HepG2 (cell line): ENCODE measurements around the gene TEFM. TPM values are rescaled to one million over a fixed set of nuclear protein-coding genes. Genes with fewer than 3 reads are reported as not detected.

Source experiments
- ATAD3A ChIP-seq: sonication (generic); formaldehyde crosslinking; IDR thresholded peaks from 2 replicates; pipeline ENCODE4 v1.4.0; 2020; ENCODE audit warnings: missing genetic modification reagents
- CHD2 ChIP-seq: IDR thresholded peaks from 2 replicates; pipeline ENCODE4 v1.6.1; 2011; ENCODE audit warnings: low read depth, low read length, improper control_type of control experiment
- FOSL2 ChIP-seq: sonication (generic); formaldehyde crosslinking; IDR thresholded peaks from 2 replicates; pipeline ENCODE4 v1.4.0; 2020; ENCODE audit warnings: missing genetic modification reagents
- KLF6 ChIP-seq: IDR thresholded peaks from 2 replicates; pipeline ENCODE4 v1.8.0; 2016; ENCODE audit warnings: missing biosample characterization, missing genetic modification reagents
- MYNN ChIP-seq: sonication (generic); formaldehyde crosslinking; IDR thresholded peaks from 2 replicates; pipeline ENCODE4 v1.4.0; 2020; ENCODE audit warnings: mild to moderate bottlenecking, low read depth, missing genetic modification reagents
- RARG ChIP-seq: sonication (generic); formaldehyde crosslinking; IDR thresholded peaks from 2 replicates; pipeline ENCODE4 v1.4.0; 2020; ENCODE audit warnings: low read depth, mild to moderate bottlenecking, missing genetic modification reagents
- RFXANK ChIP-seq: IDR thresholded peaks from 2 replicates; pipeline ENCODE4 v1.6.1; 2016
- THAP8 ChIP-seq: sonication (generic); formaldehyde crosslinking; IDR thresholded peaks from 2 replicates; pipeline ENCODE4 v1.5.1; 2020; ENCODE audit warnings: missing genetic modification reagents, mild to moderate bottlenecking, borderline replicate concordance
- ZNF317 ChIP-seq: sonication (generic); formaldehyde crosslinking; IDR thresholded peaks from 2 replicates; pipeline ENCODE4 v1.5.0; 2020; ENCODE audit warnings: mild to moderate bottlenecking, missing genetic modification reagents
- ZNF326 ChIP-seq: sonication (generic); formaldehyde crosslinking; IDR thresholded peaks from 2 replicates; pipeline ENCODE4 v1.4.0; 2020; ENCODE audit warnings: missing genetic modification reagents, borderline replicate concordance
- ZNF468 ChIP-seq: sonication (generic); formaldehyde crosslinking; IDR thresholded peaks from 2 replicates; pipeline ENCODE4 v1.8.0; 2022; ENCODE audit warnings: mild to moderate bottlenecking, moderate library complexity, missing genetic modification reagents
- ZNF615 ChIP-seq: sonication (generic); formaldehyde crosslinking; IDR thresholded peaks from 2 replicates; pipeline ENCODE4 v1.5.0; 2020; ENCODE audit warnings: mild to moderate bottlenecking, missing genetic modification reagents, borderline replicate concordance
- ZNF652 ChIP-seq: IDR thresholded peaks from 2 replicates; pipeline ENCODE4 v1.6.1; 2016; ENCODE audit warnings: low read depth, borderline replicate concordance
- polyA plus RNA-seq, 8 experiments: library from polyadenylated mRNA; depleted of rRNA in 3 of 8; stranded (reverse) in 7 of 8; unstranded in 1 of 8; fragments of >200 nt; fragmentation: Illumina TruSeq in 4 of 8; extraction: Trizol in 4 of 8; gene quantifications; 2 replicates each; pipeline versions ENCODE4 v1.2.1 to v1.2.3, GENCODE V29; 2011 to 2016; ENCODE audit warnings: low read depth in 4 of 8, missing spikeins in 1 of 8, mixed read lengths in 1 of 8; ENCODE audit not compliant: insufficient read depth in 1 of 8
- total RNA-seq, 5 experiments: library from RNA; depleted of rRNA; stranded (reverse); fragments of >200 nt; fragmentation: Illumina TruSeq; extraction: Trizol; gene quantifications; 2 replicates each; pipeline ENCODE4 v1.2.3, GENCODE V29; 2016; ENCODE audit warnings: low read depth in 1 of 5
- TF ChIP-seq, protein P1 (sequence below): sonication (generic); formaldehyde crosslinking; IDR thresholded peaks from 2 replicates; pipeline ENCODE4 v1.4.0; 2020; ENCODE audit warnings: missing genetic modification reagents, mild to moderate bottlenecking, borderline replicate concordance
- TF ChIP-seq, protein P2 (sequence below): sonication (generic); formaldehyde crosslinking; IDR thresholded peaks from 2 replicates; pipeline ENCODE4 v1.4.0; 2020; ENCODE audit warnings: mild to moderate bottlenecking, low read depth, missing genetic modification reagents
- TF ChIP-seq, protein P3 (sequence below): IDR thresholded peaks from 2 replicates; pipeline ENCODE4 v1.6.1; 2016; ENCODE audit warnings: low read depth, borderline replicate concordance
- TF ChIP-seq, protein P4 (sequence below): sonication (generic); formaldehyde crosslinking; IDR thresholded peaks from 2 replicates; pipeline ENCODE4 v1.4.0; 2020; ENCODE audit warnings: missing genetic modification reagents, mild to moderate bottlenecking, borderline replicate concordance
- TF ChIP-seq, protein P5 (sequence below): sonication (generic); formaldehyde crosslinking; IDR thresholded peaks from 2 replicates; pipeline ENCODE4 v1.5.0; 2020; ENCODE audit warnings: mild to moderate bottlenecking, missing genetic modification reagents

The TEFM gene
- total and polyA plus RNA-seq, 2 of the 13 experiments (the other 11 are each of a cell fraction or from before 2014, with no cell fraction given) = 7.0 to 20.0 TPM

DNA sequence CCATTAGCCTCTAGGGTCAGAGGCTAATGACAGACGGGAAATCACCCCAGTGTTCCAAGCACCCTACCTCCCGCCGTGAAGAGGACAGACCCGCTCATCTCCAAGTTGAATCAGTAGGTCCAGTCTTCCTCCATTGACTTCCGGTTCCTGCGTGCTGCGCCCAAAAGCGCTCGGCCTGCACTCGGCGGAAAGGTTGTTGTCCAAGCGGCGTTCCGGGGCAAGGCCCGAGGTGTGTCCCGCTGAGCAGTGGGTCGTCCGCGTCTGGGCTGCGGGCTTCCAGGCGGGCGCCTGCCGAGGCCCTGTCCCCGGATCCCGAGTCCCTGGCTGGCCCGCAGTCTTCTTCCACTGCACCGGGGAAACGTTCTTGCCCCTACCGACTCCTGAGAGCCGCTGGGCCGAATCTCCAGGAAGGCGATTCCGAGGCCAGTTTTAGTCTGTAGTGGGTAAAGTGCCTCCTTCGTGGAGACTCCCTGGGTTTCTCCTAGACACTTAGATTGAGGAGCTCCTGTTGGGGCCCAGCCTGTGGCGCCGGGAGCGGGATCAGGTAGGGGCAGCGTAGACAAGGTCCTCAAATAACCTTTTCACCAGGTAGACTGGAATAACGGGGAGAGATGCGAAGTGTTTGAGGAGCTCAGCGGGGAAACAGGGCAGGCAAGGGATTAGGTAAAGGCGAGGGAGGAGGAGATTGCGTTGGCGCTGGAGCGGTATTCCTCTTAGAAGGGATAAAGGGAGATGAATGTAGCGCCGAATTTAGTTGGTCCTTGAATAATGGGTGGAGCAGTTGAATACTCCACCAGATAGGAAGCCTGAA lies at the start of gene TEFM (continued):
- TF ChIP-seq ZNF468 (CRISPR knock-in tag) (no peak), ZNF317 (peak; percentile 59; the same call in 1 of the 2 replicates), ZNF652 (no peak), CHD2 (no peak), ZNF615 (CRISPR knock-in tag) (peak; percentile 79; the same call in 1 of the 2 replicates), ATAD3A (no peak), MYNN (CRISPR knock-in tag) (no peak), ZNF326 (CRISPR knock-in tag) (no peak), FOSL2 (CRISPR knock-in tag) (peak; percentile 73), RFXANK (CRISPR knock-in tag) (no peak), RARG (CRISPR knock-in tag) (0 out of 2 replicates have a peak, but pooled peaks have one; percentile 46), THAP8 (CRISPR knock-in tag) (no peak), KLF6 (CRISPR knock-in tag) (0 out of 2 replicates have a peak, but pooled peaks have one; percentile 45)
- TF ChIP-seq, protein P1, sequence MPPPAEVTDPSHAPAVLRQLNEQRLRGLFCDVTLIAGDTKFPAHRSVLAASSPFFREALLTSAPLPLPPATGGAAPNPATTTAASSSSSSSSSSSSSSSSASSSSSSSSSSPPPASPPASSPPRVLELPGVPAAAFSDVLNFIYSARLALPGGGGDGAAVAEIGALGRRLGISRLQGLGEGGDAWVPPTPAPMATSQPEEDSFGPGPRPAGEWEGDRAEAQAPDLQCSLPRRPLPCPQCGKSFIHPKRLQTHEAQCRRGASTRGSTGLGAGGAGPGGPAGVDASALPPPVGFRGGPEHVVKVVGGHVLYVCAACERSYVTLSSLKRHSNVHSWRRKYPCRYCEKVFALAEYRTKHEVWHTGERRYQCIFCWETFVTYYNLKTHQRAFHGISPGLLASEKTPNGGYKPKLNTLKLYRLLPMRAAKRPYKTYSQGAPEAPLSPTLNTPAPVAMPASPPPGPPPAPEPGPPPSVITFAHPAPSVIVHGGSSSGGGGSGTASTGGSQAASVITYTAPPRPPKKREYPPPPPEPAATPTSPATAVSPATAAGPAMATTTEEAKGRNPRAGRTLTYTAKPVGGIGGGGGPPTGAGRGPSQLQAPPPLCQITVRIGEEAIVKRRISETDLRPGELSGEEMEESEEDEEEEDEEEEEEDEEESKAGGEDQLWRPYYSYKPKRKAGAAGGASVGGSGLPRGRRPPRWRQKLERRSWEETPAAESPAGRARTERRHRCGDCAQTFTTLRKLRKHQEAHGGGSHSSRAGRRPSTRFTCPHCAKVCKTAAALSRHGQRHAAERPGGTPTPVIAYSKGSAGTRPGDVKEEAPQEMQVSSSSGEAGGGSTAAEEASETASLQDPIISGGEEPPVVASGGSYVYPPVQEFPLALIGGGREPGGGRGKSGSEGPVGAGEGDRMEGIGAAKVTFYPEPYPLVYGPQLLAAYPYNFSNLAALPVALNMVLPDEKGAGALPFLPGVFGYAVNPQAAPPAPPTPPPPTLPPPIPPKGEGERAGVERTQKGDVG = peak; percentile 80; the same call in 1 of the 2 replicates
- TF ChIP-seq, protein P2, sequence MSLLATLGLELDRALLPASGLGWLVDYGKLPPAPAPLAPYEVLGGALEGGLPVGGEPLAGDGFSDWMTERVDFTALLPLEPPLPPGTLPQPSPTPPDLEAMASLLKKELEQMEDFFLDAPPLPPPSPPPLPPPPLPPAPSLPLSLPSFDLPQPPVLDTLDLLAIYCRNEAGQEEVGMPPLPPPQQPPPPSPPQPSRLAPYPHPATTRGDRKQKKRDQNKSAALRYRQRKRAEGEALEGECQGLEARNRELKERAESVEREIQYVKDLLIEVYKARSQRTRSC (CRISPR knock-in tag) = no peak
- TF ChIP-seq, protein P3, sequence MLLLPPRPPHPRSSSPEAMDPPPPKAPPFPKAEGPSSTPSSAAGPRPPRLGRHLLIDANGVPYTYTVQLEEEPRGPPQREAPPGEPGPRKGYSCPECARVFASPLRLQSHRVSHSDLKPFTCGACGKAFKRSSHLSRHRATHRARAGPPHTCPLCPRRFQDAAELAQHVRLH (CRISPR knock-in tag) = peak; percentile 96
- TF ChIP-seq, protein P4, sequence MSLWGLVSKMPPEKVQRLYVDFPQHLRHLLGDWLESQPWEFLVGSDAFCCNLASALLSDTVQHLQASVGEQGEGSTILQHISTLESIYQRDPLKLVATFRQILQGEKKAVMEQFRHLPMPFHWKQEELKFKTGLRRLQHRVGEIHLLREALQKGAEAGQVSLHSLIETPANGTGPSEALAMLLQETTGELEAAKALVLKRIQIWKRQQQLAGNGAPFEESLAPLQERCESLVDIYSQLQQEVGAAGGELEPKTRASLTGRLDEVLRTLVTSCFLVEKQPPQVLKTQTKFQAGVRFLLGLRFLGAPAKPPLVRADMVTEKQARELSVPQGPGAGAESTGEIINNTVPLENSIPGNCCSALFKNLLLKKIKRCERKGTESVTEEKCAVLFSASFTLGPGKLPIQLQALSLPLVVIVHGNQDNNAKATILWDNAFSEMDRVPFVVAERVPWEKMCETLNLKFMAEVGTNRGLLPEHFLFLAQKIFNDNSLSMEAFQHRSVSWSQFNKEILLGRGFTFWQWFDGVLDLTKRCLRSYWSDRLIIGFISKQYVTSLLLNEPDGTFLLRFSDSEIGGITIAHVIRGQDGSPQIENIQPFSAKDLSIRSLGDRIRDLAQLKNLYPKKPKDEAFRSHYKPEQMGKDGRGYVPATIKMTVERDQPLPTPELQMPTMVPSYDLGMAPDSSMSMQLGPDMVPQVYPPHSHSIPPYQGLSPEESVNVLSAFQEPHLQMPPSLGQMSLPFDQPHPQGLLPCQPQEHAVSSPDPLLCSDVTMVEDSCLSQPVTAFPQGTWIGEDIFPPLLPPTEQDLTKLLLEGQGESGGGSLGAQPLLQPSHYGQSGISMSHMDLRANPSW = peak; percentile 22; the same call in 1 of the 2 replicates
- TF ChIP-seq, protein P5, sequence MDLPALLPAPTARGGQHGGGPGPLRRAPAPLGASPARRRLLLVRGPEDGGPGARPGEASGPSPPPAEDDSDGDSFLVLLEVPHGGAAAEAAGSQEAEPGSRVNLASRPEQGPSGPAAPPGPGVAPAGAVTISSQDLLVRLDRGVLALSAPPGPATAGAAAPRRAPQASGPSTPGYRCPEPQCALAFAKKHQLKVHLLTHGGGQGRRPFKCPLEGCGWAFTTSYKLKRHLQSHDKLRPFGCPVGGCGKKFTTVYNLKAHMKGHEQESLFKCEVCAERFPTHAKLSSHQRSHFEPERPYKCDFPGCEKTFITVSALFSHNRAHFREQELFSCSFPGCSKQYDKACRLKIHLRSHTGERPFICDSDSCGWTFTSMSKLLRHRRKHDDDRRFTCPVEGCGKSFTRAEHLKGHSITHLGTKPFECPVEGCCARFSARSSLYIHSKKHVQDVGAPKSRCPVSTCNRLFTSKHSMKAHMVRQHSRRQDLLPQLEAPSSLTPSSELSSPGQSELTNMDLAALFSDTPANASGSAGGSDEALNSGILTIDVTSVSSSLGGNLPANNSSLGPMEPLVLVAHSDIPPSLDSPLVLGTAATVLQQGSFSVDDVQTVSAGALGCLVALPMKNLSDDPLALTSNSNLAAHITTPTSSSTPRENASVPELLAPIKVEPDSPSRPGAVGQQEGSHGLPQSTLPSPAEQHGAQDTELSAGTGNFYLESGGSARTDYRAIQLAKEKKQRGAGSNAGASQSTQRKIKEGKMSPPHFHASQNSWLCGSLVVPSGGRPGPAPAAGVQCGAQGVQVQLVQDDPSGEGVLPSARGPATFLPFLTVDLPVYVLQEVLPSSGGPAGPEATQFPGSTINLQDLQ (CRISPR knock-in tag) = 0 out of 2 replicates have a peak, but pooled peaks have one; percentile 76
